ENCODE data around the gene FBXO2.

GRCh38 chr1:11611638-11612327 is 42.4 kb downstream of the FBXO2 start:
- TF ChIP-seq POLR2A (IDR thresholded peaks at IDR 0.05; ENCODE audit: borderline replicate concordance, extremely low read depth, insufficient read depth, insufficient read length) (no peak), CTCF (IDR thresholded peaks at IDR 0.05 in 2 of 3, conservative IDR thresholded peaks at IDR 0.05 in 1 of 3; ENCODE audit: borderline replicate concordance in 1 of 3, insufficient read depth in 1 of 3, low read depth in 2 of 3, low read length in 2 of 3) (no peak; a peak in 1 of 6 replicates), SRF (IDR thresholded peaks at IDR 0.05; ENCODE audit: low read depth) (no peak), SP1 (IDR thresholded peaks at IDR 0.05; ENCODE audit: low read depth) (no peak), MAX (IDR thresholded peaks at IDR 0.05) (no peak), EGR1 (IDR thresholded peaks at IDR 0.05; ENCODE audit: low read depth) (no peak), CEBPB (IDR thresholded peaks at IDR 0.05; ENCODE audit: low read depth) (no peak), ZFX (IDR thresholded peaks at IDR 0.05) (no peak), YY1 (IDR thresholded peaks at IDR 0.05; ENCODE audit: extremely low read depth, insufficient replicate concordance, low read depth, low read length) (no peak), CBX3 (IDR thresholded peaks at IDR 0.05; ENCODE audit: low read depth) (no peak), REST (IDR thresholded peaks at IDR 0.05; ENCODE audit: low read depth) (no peak), RAD21 (IDR thresholded peaks at IDR 0.05; ENCODE audit: low read depth) (no peak), TCF7L2 (IDR thresholded peaks at IDR 0.05; ENCODE audit: borderline replicate concordance, extremely low read depth, insufficient read depth, insufficient read length) (no peak)
- TF ChIP-seq, protein P1, sequence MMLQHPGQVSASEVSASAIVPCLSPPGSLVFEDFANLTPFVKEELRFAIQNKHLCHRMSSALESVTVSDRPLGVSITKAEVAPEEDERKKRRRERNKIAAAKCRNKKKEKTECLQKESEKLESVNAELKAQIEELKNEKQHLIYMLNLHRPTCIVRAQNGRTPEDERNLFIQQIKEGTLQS (IDR thresholded peaks at IDR 0.05): no peak
